ENCODE results near the gene DCP1A.

- TF ChIP-seq POLR2AphosphoS5 (IDR thresholded peaks at IDR 0.05; ENCODE audit: low read depth, low read length) (no peak), TAF1 (IDR thresholded peaks at IDR 0.05; ENCODE audit: borderline replicate concordance, low read depth, low read length) (no peak)
Observed at GRCh38 chr3:53377794-53378193, 30.5 kb upstream of the DCP1A start.
